GM19023 (cell line): Measurements from ENCODE around the gene CARMIL1.
"Not testable (repeated sequence)": the region's sequence is repeated elsewhere in the genome, so short reads cannot be mapped to it uniquely, and the experiment has no call there.

ENCODE experiments used
- ATAC-seq: cut with Tn5 transposase; IDR thresholded peaks from one replicate; pipeline ENCODE4 v1.9.1; 2021; ENCODE audit warnings: mild to moderate bottlenecking, moderate library complexity; ENCODE audit not compliant: unreplicated experiment

The CARMIL1 gene

DNA sequence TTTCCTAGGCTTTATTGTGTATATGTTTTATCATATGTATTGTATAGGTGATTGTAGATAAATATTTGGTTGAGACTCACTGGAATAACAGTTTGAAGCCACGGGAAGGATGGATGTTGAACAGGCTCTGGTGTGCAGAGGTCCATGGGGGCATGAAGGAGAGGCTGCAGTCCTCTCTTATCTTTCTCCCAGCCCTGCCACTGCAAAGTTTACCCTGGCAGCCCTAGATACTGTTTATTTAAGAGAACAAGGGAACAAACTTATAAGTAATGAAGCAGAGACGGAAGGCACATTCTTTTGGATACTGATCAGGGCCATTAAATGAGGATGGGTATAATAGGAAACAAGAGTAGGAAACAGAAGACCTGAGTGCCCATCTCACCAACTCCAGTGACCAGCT is 269.3 kb downstream of the CARMIL1 start:
- ATAC-seq: no peak

DNA sequence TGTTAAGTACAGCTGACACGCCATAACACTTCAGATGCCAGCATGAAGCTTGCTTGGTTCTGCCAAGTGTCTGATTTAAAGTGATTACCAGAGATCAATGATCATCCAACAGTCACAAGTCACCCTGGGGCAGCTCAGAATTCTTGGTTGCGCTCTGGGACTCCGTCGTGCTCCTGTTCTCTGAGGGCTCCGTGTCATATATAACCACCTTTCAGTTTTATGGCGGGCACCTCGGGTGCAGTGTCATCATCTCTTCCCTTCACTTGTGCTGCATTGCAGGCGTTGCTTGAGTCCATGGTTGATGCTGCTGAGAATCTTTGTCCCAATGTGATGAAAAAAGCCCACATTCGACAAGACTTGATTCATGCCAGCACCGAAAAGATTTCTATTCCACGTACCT is 271.5 kb downstream of the CARMIL1 start:
- ATAC-seq: no peak

DNA sequence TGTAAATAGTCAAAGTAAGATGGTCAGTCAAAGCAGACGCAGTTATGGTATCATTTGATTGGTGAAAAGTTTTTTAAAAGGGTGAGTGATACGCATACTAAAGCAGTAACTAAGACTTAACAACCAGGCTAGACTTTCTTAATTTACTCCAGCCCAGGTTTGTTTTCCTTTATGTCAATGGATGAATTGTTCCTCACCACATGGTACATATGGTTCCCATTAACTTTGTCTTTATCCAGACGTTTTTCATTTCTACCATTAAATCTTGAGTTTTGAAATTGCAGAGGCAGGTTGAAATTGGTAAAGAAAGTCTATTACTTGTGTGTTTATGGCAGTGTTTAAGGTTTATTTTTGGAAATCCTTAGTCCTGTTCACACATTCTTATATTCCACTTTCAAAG is 274.3 kb downstream of the CARMIL1 start:
- ATAC-seq: no peak

DNA sequence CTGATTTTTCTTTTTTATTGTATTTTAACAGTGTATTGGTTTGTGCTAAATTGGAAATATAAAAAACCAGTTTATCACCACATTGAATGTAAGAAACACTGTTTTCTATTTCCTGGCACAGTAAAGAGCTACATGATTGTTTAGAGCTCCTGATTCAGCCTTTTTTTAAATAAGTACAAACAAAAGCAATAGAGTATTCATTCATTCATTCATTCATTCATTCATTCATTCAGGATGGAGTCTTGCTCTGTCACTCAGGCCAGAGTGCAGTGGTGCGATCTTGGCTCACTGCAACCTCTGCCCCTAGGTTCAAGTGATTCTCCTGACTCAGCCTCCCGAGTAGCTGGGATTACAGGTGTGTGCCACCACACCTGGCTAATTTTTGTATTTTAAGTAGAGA is 276.0 kb downstream of the CARMIL1 start:
- no peak for ATAC-seq

DNA sequence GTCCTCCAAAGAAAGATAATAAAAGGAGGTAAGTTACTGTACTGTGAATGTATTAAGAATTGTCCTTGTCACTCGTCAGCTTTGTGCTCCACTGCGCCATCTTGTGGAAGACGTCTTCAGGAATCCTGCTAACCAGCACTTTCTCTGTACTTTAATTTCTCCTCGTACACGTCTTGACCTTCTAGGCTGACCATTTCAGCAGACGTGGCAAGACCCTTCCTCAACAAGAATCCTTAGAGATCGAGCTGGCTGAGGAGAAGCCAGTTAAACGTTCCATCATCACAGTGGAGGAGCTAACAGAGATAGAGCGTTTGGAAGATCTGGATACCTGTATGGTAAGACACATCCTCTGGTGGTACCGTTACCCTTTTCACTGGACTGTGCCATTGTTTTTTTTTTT is 277.3 kb downstream of the CARMIL1 start:
- ATAC-seq: no peak

DNA sequence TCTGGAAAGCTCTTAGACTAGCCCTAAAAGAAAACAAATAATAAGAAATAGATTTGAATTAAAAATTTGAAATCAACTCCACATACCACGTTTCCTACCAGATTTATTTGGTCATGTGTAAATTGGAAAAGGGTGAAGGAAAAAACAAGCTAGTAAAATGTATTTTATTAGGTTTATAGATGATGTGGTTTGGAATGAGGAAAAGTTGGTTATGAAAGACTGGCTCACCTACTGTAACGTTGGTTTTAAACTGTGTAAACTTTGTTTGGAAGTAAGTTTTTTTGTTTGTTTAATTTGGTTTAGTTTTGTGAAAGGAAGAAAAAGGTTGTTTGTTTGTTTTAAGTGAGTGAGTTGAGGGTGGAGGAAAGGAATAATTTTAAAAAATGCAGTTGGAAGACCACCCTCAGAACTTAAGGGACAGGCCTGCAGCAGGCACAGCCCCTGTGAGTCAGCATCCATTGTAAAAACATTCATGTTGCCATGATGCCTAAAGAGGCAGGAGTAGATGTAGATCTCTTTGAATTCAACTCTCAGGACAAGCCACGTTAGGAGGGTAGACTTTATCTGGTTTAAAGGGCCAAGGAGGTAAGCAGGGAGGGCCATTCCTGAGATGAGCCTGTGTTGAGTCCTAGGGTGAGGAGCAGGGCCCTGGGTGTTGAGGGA is 279.1 kb downstream of the CARMIL1 start:
- no peak for ATAC-seq

DNA sequence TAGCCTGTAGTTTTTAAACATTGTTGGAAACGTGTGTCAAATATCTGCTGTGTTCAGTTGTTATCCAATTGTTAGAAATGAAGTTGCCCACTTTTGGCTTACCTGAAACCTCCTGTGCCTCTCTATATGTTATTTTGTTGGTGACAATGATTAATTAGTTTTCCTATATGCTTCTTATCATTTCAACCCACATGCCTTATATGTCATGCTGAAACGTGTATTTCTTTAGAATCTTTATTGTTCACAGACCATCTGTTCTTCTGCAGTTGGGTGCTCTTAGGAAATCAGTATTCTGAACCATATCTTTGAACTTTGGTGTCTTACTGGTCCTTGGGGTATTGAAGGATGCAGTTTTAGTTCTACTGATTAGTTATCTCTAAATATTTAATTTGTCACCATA is 281.7 kb downstream of the CARMIL1 start:
- no peak for ATAC-seq

DNA sequence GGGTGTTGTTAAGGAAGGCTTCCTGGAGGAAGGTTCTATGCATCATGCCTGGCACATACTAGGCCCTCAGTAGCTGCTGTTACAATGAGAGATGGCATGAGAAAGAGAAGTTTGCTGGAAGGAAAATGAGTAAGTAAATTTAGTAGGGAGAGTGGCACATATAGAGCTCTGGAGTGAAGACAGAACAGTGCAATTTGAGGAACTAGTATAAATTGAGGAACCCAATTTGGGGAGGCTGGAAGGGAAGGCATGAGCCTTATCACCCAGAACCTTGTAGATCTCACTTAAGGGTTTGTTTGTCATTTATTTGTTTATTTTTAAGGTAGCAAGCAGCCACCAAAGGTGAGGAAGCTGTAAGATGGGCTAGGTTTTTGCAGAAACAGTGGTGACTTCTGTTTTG is 285.8 kb downstream of the CARMIL1 start:
- no peak for ATAC-seq

DNA sequence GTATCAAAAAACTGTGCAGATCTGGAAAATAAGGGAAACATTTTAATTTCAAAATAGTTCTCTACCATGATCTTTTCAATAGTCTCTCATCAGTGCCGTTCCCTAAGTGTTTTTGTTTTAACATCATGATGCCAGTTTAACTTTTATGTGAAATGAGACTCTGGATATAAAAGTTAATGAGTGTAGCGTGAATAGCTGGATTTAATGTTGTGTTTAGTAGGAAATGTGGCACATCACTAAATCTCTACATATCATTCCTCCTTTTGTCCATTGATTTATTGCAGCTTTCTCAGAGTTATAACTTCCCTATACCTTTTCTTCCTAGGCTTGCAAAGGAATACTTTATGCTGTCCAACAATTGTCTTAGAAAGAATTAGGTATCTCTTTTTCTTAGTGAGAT is 291.4 kb downstream of the CARMIL1 start:
- no peak for ATAC-seq

DNA sequence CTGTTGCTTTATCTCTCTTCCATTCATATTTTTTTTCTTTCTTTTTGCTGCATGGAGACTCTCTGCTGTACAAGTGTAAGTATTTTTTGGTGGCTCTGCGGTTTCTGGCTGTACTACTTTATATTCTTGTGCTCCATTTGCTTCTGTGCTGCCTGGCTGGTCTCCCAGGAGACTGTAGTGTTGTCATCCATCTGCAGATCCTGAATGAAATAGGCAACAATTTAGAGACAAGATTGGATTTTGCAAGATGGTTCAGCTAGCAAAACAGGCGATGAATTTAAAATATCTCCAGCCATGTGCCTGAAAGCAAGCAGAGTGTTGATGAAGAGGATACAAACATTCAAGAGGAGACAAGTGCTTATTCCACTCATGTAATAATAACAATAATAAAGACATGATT is 297.7 kb downstream of the CARMIL1 start:
- ATAC-seq: no peak

DNA sequence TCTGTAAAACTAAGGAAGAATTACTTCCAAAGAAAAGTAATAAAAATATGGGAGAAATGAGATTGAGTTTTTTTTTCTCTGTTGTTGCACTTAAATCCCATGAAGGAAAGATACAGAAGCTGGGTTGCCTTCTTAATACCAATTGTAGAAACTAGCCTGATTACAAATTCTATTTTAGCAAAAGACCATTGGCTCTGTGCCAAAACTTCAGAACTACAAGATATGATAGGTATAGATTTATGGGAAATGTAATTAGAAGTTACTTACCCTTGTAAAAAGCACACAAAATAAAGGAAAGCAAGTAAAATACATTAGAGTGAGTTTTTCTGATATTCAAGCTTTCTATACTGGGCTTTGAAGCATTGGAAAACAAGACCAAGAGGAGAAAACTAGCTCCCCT is 299.4 kb downstream of the CARMIL1 start:
- ATAC-seq: no peak

DNA sequence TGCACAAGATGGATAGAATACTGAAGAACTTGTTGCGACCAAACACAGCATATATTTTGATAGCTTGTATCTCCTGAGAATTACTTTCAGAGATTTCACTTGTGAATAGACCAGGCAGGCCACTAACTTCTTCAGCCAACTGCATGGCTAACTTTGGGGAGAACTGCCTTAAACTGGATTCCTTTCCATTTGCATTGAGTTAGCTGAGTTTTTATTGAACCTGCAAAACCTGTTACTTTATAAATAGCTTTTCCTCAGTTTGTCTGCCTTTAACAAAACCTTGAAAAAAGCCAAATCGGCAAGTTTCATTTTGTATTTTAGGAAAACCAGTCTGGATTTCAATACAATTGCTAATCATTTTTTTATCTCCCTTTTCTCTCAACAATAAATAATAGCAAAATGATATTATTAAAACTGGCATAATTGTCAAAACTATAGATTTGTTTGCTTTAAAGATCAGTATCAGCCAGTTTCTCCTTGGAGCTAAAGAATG is 300.3 kb downstream of the CARMIL1 start:
- no peak for ATAC-seq

DNA sequence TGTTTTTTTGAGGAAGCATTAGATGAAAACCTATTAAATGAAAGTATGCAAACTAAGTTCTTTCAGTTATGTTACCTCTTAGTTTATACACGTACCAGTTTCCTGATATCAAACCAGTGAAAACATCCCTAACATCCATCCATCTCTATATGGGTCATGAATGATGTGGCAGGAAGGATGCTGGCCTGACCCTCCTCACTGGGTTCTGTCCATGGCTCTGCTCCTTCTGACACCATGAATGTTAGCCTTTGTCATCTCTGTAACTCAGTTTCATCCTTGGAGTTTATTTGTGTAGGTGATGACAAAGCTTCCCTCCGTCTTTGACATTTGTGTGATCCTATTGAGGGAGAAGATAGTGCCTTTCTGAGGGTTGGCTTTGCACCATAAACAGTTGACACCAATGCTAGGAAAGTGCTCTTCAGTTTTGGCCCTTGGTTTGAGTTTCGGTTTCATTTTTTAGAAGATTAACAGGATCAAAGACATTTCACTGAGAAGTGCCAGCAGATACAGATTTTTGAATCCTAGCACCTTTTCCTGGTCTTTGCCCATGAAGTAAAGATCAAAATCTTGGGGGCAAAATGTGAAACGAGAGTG is 300.8 kb downstream of the CARMIL1 start:
- no peak for ATAC-seq

DNA sequence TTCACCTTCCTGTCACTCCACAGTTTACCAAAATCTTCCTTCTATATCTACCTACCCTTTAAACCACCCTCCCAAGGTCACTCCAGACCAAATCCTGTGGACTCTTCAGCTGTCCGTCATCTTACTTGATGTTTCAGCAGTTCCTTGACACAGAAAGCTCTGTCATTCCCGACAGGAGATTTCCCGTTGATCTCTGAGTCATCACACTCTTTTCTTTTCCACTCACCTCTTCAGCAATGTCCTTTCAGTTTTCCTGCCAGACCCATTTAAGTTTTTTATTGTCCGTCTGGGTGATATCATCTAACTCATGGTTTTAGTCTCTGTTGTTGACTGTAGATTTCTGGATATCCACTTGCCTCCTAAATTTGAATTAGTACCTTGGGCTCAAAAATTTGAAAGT is 302.9 kb downstream of the CARMIL1 start:
- ATAC-seq: no peak

DNA sequence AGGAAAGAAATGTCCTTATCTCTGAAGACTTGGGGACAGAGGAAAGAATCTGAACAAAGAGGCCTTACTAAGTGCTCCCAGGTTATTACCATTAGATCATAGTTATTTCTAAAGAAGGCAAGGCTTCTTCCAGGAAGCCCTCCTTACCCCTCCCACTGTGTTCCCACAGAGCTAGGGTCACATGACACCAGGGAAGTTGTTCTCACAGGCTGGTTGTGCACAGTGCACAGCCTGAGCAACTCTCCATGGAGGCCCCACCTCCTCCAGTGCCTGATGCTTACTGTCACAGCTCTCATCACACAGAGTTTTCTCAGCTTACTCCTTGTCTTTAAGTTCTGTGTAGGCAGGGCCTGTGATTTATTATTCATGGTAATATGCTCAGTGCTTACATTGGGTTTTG is 303.9 kb downstream of the CARMIL1 start:
- ATAC-seq: no peak

DNA sequence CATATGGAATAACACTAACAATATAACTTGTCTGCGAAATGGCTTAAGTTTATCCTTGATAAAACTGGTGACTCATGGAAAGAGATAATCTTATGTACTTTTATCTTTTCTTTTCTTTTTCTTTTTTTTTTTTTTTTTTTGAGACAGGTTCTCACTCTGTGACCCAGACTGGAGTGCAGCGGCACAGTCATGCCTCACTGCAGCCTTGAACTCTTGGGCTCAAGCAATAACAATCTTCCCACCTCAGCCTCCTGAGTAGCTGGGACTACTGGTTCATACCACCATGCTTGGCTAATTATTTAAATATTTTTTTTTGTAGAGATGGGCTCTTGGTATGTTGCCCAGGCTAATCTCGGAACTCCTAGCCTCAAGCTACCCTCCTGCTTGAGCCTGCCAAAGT is 304.7 kb downstream of the CARMIL1 start:
- no peak for ATAC-seq

DNA sequence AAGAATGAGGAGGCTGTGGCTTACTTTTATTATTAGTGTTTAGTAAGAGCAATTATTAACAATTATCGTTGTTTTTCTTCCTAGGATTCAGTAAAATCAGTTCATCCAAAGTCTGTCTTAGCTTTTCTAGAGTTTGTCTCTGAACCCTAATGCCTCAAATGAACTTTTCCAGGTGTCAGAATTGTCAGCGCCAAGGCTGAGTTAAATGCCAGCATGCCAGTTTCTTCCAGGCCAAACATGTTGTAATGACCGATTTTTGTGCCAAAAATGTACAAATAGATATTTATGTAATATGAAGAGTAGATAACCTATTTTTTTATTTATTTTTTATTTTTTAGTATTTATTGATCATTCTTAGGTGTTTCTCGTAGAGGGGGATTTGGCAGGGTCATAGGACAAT is 306.1 kb downstream of the CARMIL1 start:
- no peak for ATAC-seq

DNA sequence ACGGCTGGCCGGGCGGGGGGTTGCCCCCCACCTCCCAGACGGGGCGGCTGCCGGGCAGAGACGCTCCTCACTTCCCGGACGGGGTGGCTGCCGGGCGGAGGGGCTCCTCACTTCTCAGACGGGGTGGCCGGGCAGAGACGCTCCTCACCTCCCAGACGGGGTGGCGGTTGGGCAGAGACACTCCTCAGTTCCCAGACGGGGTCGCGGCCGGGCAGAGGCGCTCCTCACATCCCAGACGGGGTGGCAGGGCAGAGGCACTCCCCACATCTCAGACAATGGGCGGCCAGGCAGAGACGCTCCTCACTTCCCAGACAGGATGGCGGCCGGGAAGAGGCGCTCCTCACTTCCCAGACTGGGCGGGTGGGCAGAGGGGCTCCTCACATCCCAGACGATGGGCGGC is 306.9 kb downstream of the CARMIL1 start:
- not testable (repeated sequence) for ATAC-seq

DNA sequence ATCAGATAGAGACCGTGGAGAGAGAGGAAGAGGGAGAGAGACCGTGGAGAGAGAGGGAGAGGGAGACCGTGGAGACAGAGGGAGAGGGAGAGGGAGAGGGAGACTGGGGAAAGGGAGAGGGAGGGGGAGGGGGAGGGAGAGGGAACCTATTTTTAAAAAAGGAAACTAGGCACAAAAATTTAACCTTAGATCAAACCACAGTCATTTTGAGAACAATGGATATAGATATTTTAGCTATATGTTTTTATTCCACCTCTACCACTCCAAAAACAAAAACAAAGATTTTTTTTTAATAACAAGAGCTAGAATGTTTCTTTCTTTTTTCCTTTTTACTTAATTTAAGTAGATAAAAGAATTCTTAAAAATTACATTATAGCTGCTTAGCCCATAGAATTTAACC is 307.8 kb downstream of the CARMIL1 start:
- no peak for ATAC-seq

DNA sequence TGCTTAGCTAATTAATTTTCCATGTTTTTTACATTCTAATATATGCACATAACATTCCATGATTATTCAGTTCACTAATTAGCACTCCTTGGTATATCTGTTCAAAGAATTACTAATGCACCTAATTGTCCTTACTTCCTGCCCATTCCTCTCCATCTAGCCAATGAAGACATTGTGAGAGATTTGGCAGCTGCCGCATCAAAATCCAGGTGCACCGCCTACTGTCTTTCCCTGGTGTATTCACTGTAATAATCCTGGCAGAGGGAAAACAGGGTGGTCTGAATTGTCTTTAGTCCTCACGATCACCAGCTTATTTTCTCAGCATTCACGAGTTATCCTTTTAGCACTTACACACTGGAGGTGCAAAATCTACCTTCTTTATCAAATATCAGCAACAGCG is 311.8 kb downstream of the CARMIL1 start:
- ATAC-seq: no peak

DNA sequence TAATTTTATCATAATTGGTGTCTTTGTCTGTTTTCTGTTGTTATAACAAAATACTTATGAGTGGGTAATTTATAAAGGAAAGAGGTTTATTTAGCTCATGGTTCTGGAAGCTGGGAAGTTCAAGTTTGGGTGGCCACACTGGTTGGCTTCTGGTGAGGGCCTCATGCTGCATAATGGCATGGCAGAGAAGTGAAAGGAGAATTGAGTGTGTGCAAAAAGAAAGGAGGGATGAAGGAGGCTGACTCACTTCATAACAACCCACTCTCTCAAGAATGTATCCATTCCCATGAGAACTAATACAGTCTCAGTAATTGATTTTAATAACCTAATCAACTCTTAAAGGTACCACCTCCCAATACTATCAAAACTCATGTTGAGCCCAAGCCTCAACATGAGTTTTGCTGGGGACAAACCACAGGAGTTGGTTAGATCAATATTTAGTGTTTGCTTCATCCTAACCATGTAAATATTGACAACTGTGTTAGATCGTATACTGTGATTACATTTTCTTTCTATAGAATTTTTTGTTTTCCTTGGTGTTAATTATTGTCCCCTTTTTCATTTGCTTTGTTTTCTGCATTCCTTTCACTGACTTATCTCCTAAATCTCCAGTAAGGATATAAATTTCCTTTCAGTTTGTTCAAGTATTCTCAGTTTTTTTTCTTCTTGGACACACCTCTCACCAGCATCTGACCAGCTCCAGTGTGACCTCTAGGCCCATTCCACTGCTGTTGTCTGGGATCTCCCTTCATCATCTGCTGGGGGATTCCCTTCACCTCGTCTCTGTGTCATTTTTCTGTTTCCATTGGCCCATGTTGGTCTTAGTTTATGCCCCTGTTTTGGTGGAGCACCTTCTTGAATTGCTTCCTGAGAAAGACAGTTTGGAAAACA is 318.0 kb downstream of the CARMIL1 start:
- ATAC-seq: no peak

DNA sequence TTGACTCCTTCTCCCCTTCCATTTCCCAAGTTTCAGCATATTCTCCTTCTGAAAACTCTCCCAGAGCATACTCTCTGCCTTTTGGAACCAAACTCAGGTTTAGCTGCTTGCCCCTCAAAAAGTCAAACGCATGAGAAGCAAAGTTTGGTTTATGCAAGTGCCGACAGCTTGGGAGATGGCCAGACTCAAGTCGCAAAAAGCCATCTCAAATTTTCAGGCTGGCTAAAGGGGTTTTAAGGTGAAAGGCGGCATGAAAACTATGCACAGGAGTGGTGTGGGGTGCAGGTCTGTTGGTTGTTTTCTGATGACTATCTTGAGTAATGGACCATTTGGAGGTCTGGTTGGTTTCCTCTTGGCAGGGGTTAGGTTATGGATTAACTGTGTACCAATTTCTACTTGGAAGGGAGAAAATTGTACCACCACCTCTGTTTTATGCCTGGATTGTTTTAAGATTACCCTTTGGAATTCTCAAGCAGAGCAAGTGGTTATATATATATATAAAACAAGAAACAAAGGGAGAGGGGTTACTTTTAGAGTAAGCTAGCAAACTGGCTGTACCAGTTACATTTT is 320.4 kb downstream of the CARMIL1 start:
- no peak for ATAC-seq
